Measurements from ENCODE around the gene FKBP9.

FKBP9 gene

DNA sequence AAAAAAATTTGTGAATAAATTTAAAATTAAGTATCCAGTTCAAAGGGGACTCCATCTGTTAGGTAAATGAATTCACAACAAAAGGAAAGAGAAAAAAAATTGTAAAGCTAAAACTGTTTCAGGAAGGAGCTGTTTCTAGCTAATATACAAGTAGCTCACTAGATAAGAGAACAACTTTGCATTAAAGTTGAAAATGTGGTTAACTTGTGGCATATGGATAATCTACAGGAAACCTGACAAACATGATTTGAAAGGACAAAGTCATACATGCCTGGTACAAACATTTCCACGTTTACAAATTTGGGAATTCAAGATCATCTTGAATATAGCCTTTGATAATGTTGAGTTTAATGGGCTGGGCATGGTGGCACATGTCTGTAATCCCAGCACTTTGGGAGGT is 96.5 kb downstream of the FKBP9 start:
- Mint-ChIP-seq H3K4me3 (no peak overlapping the region), H3K4me1 (ENCODE audit: low read depth) (peaks cover 29% of the 10 kb centered on the region), H3K36me3 (ENCODE audit: low read depth) (peaks cover 3% of the 10 kb centered on the region), H3K27me3 (ENCODE audit: low read depth) (no peaks in the 10 kb centered on the region), H3K9me3 (no peaks in the 10 kb centered on the region), H3K27ac (peak overlapping the region; percentile 55)

DNA sequence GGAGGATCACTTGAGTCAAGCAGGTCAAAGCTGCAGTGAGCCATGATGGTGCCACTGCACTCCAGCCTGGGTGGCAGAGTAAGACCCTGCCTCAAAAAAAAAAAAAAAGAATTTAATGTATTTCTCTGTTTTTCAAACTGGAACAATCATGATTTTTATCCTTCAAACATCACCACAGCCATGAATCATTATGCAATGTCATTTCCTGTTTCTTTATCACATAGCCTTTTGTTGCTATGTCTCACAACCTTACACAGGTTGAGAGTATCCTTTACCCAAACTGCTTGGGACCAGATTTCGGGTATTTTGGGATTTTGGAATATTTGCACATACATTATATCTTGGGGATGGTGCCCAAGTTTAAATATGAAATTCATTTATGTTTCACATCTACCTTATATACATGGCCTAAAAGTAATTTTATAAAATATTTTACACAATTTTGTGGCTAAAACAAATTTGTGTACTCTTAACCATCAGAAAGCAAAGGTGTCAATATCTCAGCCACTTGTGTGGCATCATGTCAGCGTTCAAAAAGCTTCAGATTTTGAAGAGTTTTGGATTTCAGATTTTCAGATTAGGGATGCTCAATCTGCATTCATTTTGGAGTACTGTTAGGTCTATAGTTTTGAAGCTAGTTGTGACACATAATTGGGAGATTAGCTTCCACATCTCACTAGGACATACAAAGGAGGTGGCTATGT is 97.2 kb downstream of the FKBP9 start:
- peaks cover 5% of the 10 kb centered on the region for H3K36me3 Mint-ChIP-seq (ENCODE audit: low read depth)
- no peak overlapping the region for H3K4me3 Mint-ChIP-seq
- no peaks in the 10 kb centered on the region for H3K27me3 Mint-ChIP-seq (ENCODE audit: low read depth)
- peaks cover 33% of the 10 kb centered on the region for H3K4me1 Mint-ChIP-seq (ENCODE audit: low read depth)
- peak overlapping the region; percentile 59 for H3K27ac Mint-ChIP-seq
- H3K9me3 Mint-ChIP-seq, result no peaks in the 10 kb centered on the region

DNA sequence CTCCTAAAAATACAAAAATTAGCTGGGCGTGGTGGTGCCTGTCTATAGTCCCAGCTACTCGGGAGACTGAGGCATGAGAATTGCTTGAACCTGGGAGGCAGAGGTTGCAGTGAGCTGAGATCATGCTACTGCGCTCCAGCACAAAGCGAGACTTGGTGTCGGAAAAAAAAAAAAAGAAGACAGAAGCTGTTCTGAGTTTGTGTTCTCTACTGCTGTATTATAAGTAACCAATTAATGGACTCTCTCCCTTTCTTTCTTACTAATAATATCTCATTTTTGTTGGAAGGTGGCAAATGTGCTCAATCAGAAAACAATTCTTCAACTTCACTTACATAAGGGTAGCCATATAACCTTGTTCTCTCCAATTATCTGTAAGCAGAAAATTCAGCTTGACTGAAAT is 97.9 kb downstream of the FKBP9 start:
- Mint-ChIP-seq H3K4me1 (ENCODE audit: low read depth) (peaks cover 35% of the 10 kb centered on the region), H3K27me3 (ENCODE audit: low read depth) (no peaks in the 10 kb centered on the region), H3K36me3 (ENCODE audit: low read depth) (peaks cover 10% of the 10 kb centered on the region), H3K27ac (no peak overlapping the region), H3K9me3 (no peaks in the 10 kb centered on the region), H3K4me3 (no peak overlapping the region)

Data from T-helper 1 cell treated with Interleukin-12 subunit alpha and Interleukin-12 subunit beta and Interleukin-4 antibody, amounts not matched to agents 30 μg/mL and 1 μg/mL, for 36 hours (primary cell).